Lower leg skin (tissue), 3 donors: ENCODE measurements around the gene GDF7.

Experiments used
- POLR2A ChIP-seq, 2 donors: fragments of 450-650 bp; IDR thresholded peaks; one replicate each; pipeline ENCODE4 v1.6.1; 2016 to 2017; ENCODE audit warnings: antibody characterized with exemption in 2 of 2, mild to moderate bottlenecking in 1 of 2, moderate library complexity in 1 of 2
- TF ChIP-seq, protein P1 (sequence below), 3 donors: fragments of 450-650 bp; IDR thresholded peaks; one replicate each; pipeline ENCODE4 v1.5.1; 2016; ENCODE audit warnings: antibody characterized with exemption in 3 of 3, mild to moderate bottlenecking in 3 of 3, moderate library complexity in 2 of 3

DNA sequence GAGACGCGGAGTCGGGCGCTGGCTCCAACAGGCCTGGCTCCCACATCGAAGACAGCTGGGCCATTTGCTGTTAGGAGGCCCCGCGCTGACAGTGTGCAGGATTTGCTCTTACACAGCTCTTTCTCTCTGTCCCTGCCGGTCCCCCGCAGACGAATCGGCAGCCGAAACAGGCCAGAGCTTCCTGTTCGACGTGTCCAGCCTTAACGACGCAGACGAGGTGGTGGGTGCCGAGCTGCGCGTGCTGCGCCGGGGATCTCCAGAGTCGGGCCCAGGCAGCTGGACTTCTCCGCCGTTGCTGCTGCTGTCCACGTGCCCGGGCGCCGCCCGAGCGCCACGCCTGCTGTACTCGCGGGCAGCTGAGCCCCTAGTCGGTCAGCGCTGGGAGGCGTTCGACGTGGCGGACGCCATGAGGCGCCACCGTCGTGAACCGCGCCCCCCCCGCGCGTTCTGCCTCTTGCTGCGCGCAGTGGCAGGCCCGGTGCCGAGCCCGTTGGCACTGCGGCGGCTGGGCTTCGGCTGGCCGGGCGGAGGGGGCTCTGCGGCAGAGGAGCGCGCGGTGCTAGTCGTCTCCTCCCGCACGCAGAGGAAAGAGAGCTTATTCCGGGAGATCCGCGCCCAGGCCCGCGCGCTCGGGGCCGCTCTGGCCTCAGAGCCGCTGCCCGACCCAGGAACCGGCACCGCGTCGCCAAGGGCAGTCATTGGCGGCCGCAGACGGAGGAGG lies 3.5 kb downstream of the GDF7 start:
- TF ChIP-seq POLR2A (IDR thresholded peaks at IDR 0.05), result no peak
- TF ChIP-seq, protein P1, sequence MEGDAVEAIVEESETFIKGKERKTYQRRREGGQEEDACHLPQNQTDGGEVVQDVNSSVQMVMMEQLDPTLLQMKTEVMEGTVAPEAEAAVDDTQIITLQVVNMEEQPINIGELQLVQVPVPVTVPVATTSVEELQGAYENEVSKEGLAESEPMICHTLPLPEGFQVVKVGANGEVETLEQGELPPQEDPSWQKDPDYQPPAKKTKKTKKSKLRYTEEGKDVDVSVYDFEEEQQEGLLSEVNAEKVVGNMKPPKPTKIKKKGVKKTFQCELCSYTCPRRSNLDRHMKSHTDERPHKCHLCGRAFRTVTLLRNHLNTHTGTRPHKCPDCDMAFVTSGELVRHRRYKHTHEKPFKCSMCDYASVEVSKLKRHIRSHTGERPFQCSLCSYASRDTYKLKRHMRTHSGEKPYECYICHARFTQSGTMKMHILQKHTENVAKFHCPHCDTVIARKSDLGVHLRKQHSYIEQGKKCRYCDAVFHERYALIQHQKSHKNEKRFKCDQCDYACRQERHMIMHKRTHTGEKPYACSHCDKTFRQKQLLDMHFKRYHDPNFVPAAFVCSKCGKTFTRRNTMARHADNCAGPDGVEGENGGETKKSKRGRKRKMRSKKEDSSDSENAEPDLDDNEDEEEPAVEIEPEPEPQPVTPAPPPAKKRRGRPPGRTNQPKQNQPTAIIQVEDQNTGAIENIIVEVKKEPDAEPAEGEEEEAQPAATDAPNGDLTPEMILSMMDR (IDR thresholded peaks at IDR 0.05), result no peak
